HG03025 (cell line): ENCODE results near the gene ADAMTS17.
"Not testable (repeated sequence)": the region's sequence is repeated elsewhere in the genome, so short reads cannot be mapped to it uniquely, and the experiment has no call there.

Experiments used
- ATAC-seq: cut with Tn5 transposase; IDR thresholded peaks from one replicate; pipeline ENCODE4 v1.9.1; 2021; ENCODE audit warnings: mild to moderate bottlenecking, moderate library complexity; ENCODE audit not compliant: unreplicated experiment, low FRiP score

The ADAMTS17 gene

DNA sequence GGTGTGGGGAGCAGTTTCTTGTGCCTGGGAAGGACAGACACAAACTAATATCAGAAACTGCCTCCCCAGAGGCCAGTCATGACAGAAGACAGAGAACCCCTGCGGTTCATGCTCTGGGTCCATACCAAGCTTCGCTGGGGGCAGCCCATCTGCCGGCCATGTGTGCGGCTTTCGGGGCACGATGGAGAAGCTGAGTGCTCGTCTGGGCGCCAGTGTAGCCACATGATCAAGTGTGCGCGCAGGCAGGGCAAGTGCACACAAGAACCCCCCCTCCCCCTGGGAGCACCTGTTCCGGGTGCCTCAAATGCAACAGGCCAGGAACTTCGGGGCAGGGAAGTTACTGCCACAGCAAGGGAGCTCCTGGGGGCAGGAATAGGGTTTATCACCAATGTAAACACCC lies 1.8 kb downstream of the ADAMTS17 start:
- ATAC-seq = no peak

DNA sequence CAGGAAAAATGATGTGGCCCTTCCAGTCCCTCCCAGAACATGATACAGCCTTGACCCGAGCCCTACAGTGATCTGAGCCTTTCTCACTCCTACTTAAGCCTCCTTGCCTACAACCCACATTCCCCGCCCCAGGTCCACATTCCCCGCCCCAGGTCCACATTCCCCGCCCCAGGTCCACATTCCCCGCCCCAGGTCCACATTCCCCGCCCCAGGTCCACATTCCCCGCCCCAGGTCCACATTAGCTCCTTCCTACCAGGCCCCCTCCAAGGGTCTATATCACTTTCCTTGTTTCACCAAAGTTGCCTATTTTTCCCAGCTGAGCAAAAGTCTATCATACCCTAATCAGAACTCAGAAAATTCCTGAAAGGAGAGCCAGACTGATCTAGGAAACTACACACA lies 2.3 kb downstream of the ADAMTS17 start:
- ATAC-seq = not testable (repeated sequence)

DNA sequence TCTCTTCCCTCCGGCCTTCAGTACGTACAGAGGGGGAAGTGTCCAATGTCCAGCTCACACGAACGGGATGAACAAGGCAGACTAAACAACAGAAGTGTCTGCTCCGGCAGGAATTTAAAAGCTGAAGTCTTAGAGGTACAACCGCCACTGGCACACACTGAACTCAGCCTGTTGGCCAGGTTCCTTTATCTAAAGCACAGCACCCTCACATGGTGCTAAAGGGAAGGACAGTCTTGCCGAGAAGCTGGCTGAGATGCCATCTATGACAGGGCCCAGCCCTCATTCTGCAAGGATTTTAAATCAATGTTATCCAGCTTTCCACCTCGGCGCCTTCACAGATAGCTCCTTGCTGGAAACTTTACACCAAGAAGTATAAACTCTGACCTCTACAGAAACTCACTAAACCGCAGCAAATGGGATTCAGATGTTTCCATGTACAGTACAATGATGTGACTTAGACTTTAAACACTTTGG lies 2.8 kb downstream of the ADAMTS17 start:
- no peak for ATAC-seq

DNA sequence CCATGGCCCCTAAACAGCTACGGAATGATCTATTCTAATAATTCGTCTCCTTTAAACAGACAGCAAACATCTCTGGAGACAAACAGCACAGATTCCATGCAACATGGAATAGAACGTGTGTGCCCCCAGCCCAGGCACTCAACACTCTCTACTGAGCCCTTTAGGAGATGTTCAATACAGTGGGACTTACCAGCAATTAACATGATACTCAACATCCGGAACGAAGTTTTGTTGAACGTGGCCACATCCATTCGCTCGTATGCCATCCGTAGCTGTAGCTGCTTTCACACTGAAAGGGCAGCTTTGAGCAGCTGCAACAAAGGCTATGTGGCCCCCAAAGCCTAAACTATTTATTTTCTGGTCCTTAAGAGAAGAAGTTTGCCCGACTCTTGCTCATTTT lies 3.5 kb downstream of the ADAMTS17 start:
- ATAC-seq = no peak

DNA sequence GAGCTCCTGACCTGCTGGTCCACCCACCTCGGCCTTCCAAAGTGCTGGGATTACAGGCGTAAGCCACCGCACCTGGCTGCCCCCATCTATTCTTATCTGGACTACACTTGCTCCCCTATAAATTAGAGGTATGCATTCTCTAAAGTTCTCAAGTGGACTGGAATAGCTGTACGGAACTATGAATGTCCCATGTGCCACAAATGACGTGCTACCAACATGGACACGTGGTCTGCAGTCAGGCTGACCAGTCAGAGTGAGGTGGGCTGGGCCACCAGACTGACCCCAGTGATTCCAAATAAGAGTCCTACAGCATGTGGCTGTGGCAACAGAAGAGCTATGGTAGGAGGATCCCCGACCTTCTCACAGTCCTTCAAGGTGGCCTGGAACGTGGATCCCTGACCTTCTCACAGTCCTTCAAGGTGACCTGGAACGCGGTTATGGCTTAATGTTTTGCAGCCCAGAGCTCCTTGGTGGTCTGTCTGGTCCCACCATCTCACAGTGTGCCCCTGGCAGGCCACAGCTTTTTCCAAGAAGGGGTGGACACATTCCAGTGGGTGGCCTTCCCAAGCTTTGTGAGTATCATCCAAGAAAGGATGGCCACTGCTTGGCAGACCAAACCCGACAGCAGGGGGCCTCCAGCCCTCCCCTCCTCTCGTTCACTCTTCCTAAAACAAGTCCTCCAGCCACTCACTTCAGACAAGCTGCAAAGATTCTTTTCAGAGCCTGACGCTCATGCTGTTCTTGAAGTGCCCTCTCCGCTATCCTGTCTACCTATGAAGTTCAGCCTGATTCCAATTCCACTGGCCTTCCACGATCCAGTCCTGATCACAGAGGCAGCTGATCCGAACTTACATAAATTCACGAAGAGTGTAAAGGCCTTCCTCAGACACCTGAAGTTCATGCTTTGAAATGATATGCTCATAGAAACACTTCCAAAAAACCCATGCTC lies 4.4 kb downstream of the ADAMTS17 start:
- no peak for ATAC-seq

DNA sequence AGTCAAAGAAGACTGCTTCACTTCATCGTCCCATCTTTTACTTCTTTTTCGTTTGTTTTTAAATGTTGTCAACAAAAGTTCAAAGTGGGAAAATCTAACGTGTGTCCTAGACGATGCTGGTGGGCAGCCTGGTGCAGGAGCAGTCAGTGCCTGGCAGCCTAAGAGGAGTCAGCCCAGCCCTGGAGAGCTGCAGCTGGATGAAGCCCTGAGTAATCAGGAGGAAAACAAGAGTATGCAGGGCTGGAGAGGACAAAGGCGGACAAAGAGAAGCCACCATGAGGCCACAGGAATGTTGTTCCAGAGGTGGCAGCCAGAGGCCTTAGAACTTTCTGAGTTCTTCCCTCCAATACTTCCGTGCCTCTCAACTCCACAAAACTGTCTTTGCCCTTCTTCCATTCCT lies 5.7 kb downstream of the ADAMTS17 start:
- no peak for ATAC-seq

DNA sequence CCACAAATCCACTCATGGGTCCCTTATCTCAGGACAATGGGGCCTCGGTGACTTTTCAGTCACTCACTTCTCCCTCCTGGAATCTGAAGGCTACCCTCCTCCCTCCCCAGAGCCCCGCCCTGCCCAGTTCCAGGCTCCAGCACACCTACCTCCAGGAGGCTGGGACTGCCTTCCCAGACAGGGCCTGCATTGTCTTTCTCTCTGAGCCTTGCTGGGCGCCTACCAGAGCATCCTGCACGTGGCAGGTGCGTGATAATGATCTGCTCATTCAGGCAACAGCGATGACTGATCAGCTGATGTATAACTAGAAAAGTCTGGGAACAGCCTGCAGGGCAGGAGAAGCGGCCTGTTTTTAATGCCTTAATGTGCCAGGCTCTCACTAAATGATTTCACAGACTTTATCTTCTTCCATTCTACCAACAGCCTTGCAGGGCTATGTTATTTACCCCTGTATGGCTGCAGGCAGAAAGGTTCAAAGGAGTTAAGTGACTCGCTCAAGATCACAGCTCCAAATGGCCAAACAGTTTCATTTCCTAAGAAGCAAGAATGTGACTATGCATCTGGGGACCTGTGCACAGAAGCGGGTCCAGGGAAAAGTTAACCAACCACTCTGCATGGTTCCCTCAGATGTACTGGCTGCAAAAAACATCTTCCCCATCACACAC lies 6.3 kb downstream of the ADAMTS17 start:
- ATAC-seq = no peak

DNA sequence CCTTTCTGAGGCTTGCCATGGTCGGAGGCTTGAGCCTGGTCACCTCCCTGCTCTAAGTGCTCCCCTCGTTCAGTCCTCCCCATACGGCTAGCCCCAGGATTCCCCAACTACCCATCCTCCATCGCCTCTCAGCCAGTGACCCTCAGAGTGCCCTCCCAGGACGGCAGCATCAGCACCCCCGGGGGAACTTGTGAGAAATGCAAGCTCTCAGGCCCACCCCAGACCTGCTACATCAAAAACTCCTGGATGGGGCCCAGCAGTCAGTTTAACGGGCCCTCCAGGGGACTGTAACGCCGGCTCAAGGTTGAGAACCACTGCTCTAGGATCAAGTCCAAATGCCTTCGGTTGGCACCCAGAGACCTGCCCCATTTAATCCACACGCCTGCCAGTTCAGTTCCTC lies 6.9 kb downstream of the ADAMTS17 start:
- no peak for ATAC-seq

DNA sequence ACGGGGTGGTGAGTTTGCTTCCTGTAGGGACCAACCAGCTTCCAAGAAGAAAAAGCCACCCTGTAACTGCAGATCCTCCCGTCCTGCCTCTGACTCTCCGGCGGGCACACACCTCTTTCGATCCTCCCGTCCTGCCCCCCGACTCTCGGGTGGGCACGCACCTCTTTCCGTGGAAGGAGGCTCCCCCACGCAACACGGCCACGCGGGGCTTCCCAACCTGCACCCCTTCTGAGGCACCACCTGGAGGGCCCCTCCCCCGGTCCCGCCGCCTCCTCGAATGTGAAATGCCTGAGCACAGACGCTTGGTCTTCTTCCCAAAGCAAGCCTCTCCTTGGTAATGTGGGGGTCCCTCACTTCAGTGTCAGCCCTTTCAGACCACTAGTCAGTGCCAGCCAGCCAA lies 7.3 kb downstream of the ADAMTS17 start:
- ATAC-seq = no peak

DNA sequence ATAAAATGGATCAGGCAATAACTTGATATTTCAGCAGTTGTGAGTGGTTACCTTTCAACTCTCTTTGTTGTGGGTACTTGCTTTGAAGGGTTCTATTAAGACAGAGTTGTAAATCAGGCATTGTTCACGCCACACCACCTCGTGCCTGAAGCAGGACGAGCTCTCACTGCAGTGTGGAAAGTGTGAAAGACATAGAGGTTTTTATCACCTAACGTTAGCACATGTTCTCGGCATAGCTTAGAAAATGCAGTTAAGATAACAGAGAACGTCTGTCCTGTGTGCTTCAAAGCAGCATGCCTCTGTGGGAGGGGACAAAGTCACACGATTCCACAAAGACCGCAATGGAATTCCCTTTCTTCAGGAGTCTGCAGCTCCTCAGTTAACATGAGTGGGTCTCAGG lies 7.8 kb downstream of the ADAMTS17 start:
- ATAC-seq = no peak

DNA sequence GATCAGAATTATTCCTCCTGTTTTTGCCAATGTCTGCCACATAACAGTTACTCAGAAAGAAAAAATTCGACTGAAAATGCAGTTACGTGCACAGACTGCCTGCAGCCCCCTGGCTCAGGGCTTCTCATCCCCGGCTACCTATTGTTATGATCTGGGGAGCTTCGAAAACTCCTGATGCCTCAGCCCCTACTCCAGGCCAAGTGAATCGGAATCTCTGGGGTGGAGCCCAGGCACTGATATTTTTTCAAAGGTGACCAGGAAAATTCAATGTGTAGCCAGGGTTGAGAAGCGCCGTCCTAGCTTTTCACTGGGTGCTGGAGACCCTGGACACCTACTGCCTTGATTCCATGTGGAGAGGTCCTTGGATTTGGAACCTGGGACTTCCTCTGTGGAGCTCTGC lies 8.5 kb downstream of the ADAMTS17 start:
- ATAC-seq = no peak

DNA sequence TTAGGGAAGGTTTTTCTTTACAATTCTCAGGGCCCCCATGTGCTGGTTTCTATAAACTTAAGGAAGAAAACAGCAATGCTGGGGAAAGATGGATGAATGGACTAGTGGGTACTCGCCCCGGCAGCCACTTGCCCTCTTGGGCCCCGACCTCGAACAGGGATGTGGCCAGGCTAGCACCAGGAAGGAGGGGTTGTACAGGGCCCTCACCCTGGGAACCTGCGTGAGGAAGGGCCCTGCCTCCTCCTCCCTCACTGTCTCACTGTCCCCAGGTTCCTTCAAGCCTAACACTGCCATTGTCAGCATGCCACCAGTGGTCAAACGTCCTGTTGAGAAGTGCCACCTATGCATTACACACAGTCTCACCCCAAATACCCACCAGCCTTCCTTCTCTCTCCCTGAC lies 9.1 kb downstream of the ADAMTS17 start:
- ATAC-seq = no peak

DNA sequence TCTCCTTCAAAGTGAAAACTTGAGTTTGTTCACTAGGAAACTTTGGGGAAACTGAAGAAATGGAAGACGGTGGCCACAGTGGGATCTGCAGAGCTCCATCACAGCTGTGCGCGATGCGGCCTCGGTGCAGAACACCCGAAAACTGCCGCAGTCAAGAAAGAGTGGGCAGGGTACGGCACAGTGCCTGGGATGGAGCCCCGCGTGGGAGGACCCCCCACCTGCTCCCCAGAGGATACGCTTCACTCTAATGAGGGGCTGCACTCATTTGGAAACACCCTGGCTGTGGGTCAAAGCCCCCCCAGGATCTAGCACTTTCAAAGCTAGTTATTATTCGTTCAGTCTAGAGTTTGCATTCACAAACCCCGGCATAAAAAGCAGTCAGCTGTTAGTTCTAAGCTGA lies 9.5 kb downstream of the ADAMTS17 start:
- ATAC-seq = no peak

DNA sequence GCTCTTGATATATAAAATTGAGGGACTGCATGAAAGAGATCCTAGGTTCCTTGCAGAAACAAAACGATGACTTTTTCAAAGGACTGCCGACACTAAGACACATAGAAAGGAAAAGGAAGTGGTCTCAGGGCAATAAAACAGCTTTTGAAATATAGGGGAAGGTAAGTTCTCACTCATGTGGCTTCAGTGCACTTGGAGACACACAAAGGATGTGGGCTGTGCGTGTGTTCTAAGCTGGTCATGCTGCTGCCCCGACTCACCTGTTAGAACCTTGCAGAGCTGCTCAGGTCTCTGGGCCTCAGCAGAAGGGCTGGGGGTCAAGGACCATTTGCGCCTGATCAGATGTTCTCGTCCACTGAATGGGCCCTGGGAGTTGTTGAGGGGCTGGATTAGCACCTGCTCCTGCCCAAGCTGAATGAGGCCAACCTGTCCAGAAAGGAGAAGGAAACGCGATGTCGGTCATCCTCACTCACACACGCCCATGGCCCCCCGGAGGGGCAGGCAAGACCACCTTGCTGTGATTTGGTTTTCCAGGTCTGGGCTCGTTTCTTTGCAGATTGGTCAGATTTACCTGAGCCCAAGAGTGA lies 11.1 kb downstream of the ADAMTS17 start:
- ATAC-seq = no peak

DNA sequence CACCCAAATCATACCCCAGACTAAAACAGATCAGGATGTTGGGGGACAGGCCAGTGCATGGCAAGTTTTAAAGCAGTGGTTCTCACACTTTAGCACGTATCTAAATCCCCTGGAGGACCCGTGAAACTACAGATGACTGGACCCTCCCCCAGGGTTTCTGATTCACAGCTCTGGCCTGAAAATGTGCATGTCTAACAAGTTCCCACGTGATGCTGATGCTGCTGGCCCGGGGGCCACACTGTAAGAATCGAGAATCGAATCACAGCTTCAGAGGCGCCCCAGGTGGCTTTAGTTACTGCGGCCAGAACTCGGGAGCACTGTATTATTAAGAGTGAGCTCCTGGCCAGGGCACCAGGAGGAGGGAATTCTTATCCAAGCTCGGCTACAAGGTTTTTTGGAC lies 11.6 kb downstream of the ADAMTS17 start:
- ATAC-seq = no peak

DNA sequence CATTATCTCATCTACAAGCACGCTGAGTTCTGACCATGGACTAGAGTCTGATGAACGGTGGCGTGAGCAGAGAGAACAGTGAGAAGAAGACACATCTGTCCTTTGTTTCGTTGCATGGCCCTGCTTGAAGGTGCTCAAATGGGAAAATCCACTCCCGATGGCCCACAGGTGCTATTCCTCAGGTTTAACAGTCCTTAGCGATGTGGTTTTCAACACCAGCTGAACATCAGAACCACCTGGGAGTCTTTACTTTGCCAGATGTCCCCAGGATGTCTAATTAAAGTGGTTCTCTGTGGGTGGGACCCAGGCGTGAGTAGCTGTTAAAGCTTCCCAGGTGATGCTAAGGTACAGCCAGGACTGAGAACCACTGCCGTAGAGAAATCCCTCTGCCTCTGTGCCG lies 13.0 kb downstream of the ADAMTS17 start:
- no peak for ATAC-seq

DNA sequence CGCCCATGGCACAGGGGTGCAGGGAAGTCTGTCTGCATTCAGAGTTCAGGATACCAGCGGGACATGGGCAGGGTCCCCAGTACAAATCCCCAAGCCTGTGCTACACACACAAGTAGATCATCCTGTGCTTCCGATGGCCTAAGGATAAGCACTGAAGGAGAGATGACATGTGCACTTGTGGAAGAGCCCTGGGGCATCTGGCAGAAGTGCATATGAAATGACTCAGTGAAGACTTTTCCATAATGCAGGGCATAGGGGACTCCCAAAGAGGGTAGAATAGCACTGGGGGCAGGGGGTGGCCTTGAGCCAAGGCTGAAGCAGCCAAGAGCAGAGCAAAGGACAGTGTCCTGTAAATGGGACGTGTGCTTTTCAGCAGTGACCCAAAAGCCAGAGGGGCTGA lies 22.9 kb downstream of the ADAMTS17 start:
- ATAC-seq = no peak

DNA sequence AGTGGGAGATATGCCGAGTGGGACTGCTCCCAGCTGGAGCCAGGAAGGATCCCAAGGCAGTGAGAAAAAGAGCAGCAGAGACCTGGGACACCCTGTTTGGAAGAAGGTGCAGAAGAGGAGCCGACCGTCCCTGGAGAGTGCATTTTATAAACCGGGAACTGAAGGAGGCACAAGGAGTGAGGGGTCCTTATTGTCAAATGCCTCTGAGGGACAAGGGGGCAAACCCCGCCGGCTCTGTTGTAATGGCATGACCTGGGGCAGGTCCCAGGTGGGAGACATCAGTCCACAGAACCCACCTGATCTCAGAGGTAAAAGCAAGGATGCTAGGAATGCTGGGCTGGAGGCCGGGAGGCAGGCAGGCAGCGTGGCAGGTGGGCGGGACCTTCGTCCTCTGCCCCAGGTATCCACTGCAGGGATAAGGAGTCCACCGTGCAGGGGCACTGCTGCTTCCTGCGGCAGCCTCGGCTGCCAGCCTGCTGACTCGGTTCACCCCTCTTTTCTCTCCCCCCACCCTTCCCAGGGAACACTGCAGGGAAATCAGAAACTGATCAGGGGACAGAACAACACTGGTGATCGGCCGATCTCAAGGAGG lies 26.9 kb downstream of the ADAMTS17 start:
- ATAC-seq = no peak

DNA sequence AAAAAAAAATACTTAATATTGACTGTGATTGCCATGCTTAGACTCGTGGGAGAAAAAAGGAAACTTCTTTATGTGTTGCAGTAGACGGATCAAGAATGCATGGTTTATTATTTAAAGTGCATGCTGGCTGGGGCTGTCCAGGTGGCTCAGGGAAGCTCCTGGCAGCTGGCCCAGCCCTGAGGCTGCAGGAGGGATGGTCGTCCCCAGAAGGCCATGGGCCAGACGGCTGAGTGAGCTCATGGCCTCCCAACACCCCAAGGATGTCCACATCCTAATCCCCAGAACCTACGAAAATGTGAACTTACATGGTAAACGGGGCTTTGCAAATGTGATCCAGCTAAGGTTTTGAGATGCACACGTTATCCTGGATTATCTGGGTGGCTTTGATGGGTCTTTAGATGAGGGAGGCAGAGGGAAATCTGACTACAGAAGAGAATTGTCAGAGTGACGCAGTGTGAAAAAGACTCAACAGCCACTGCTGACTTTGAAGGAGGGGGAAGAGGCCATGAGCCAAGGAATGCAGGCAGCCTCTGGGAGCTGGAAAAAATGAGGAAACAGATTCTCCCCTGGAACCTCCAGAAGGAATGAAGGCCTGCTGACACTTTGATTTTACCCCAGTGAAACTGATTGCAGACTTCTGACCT lies 29.8 kb downstream of the ADAMTS17 start:
- no peak for ATAC-seq

DNA sequence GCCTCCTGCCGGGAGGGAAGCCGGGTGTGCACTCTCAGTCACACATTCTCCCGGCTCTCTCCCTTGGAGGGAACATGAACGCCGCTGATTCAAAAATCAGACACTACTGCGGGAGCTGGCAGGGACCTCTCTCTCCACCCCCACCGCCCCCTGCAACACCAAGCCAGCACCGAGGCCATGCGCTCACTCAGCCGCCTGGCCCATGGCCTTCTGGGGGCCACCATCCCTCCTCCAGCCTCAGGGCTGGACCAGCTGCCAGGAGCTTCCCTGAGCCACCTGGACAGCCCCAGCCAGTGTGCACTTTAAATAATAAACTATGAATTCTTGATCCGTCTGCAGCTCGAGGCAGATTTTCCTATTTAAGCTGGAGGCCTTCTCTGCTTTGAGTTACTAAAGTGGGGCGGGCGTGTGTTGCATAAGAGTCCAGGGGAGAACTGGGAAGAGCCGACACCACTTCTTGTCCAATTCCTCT lies 30.6 kb downstream of the ADAMTS17 start:
- no peak for ATAC-seq
